Endothelial cell of umbilical vein (primary cell): ENCODE measurements around the gene ZDHHC14. TPM values are rescaled to one million over a fixed set of nuclear protein-coding genes. Genes with fewer than 3 reads are reported as not detected.

Experiments used
- BruUV-seq: library from RNA; stranded (reverse); fragments of 400-500 nt; replicated peaks from 2 replicates; lab custom pipeline; 2021; lab: Mats Ljungman, UMichigan
- CTCF ChIA-PET: fragments of 300-600, 350-600 bp; sonication (Branson Sonifier 250); formaldehyde crosslinking; loops from one replicate; lab custom pipeline; 2021; ENCODE audit warnings: antibody characterized with exemption, inconsistent platforms; lab: Charles Lee
- POLR2A ChIA-PET: fragments of 300-600, 350-600 bp; sonication (Branson Sonifier 250); formaldehyde crosslinking; loops from one replicate; lab custom pipeline; 2021; ENCODE audit warnings: antibody characterized with exemption, inconsistent platforms; lab: Charles Lee
- DNase-seq: peaks from one replicate; pipeline ENCODE4 v3.0.0-alpha.2; 2011; ENCODE audit warnings: low read depth, low spot score
- FAIRE-seq: peaks from 2 replicates; lab custom pipeline; 2011; peaks lifted over from hg19 to GRCh38; lab: Jason Lieb, UNC
- H2AFZ ChIP-seq: 2 replicates; pipeline ENCODE4 v1.6.0; 2012; ENCODE audit warnings: low read depth, low read length, control low read depth, inconsistent platforms
- H3K27ac ChIP-seq: 2 replicates; pipeline ENCODE4 v1.5.1; 2011; ENCODE audit warnings: low read depth, mild to moderate bottlenecking, control low read depth, low read length, moderate library complexity; ENCODE audit not compliant: insufficient read depth
- H3K27me3 ChIP-seq, 2 experiments: 2 replicates each; pipeline versions ENCODE4 v1.6.0 to v1.6.1; 2011; ENCODE audit warnings: low read length in 2 of 2, mixed read lengths in 1 of 2; ENCODE audit not compliant: control insufficient read depth in 2 of 2, insufficient read depth in 2 of 2
- H3K36me3 ChIP-seq, 2 experiments: 2 replicates in 1 of 2; 3 replicates in 1 of 2; pipeline ENCODE4 v1.5.1; 2011; ENCODE audit warnings: low read length in 2 of 2, mild to moderate bottlenecking in 1 of 2, moderate library complexity in 1 of 2; ENCODE audit not compliant: control insufficient read depth in 2 of 2, insufficient read depth in 2 of 2; ENCODE audit errors: extremely low read depth in 1 of 2
- H3K4me1 ChIP-seq: 3 replicates; pipeline ENCODE4 v1.5.1; 2011; ENCODE audit warnings: mild to moderate bottlenecking, low read length; ENCODE audit not compliant: control insufficient read depth, insufficient read depth; ENCODE audit errors: extremely low read depth
- H3K4me2 ChIP-seq: 2 replicates; pipeline ENCODE4 v1.6.1; 2011; ENCODE audit warnings: low read length, control low read depth, mixed read lengths; ENCODE audit not compliant: insufficient read depth
- H3K4me3 ChIP-seq, 3 experiments: fragments of 200-600 bp in 1 of 3; sonication (generic), shearing (Covaris generic) in 1 of 3; replicated peaks in 1 of 3; 2 replicates each; pipeline ENCODE4 v1.5.1; 2011 to 2016; ENCODE audit warnings: control low read depth in 3 of 3, low read length in 3 of 3, mild to moderate bottlenecking in 2 of 3, inconsistent platforms in 1 of 3, low read depth in 1 of 3, moderate library complexity in 1 of 3; ENCODE audit not compliant: insufficient read depth in 1 of 3
- H3K79me2 ChIP-seq: 2 replicates; pipeline ENCODE4 v1.6.0; 2012; ENCODE audit warnings: low read length, inconsistent platforms; ENCODE audit not compliant: control insufficient read depth, insufficient read depth
- H3K9ac ChIP-seq: replicated peaks from 2 replicates; pipeline ENCODE3; 2011; ENCODE audit warnings: low read length, control low read depth; ENCODE audit not compliant: insufficient read depth; ENCODE audit errors: extremely low read depth
- H3K9me1 ChIP-seq: replicated peaks from 3 replicates; pipeline ENCODE4 v1.6.0; 2011; ENCODE audit warnings: mild to moderate bottlenecking, low read length; ENCODE audit not compliant: control insufficient read depth, insufficient read depth; ENCODE audit errors: extremely low read depth
- H3K9me3 ChIP-seq: replicated peaks from 2 replicates; pipeline ENCODE4 v1.5.1; 2012; ENCODE audit warnings: low read length, inconsistent platforms; ENCODE audit not compliant: control insufficient read depth, insufficient read depth
- H4K20me1 ChIP-seq: replicated peaks from 2 replicates; pipeline ENCODE3; 2011; ENCODE audit warnings: mild to moderate bottlenecking, low read length; ENCODE audit not compliant: control insufficient read depth, insufficient read depth; ENCODE audit errors: extremely low read depth
- CTCF ChIP-seq, 2 donors: IDR thresholded peaks; 1 replicate in 1 of 2; 2 replicates in 1 of 2; pipeline ENCODE4 v1.5.1; 2011; ENCODE audit warnings: low read length in 2 of 2, mild to moderate bottlenecking in 2 of 2, moderate library complexity in 2 of 2, control low read depth in 1 of 2, inconsistent platforms in 1 of 2, low read depth in 1 of 2; ENCODE audit not compliant: insufficient read depth in 1 of 2; ENCODE audit errors: extremely low read depth in 1 of 2
- EZH2 ChIP-seq: IDR thresholded peaks from 2 replicates; pipeline ENCODE4 v1.6.1; 2012; ENCODE audit warnings: borderline replicate concordance, low read depth, mild to moderate bottlenecking, moderate library complexity, low read length, inconsistent platforms; ENCODE audit not compliant: severe bottlenecking
- FOS ChIP-seq: IDR thresholded peaks from 2 replicates; pipeline ENCODE4 v1.6.1; 2011; ENCODE audit warnings: mild to moderate bottlenecking, low read length, moderate library complexity, borderline replicate concordance; ENCODE audit not compliant: insufficient read depth
- GATA2 ChIP-seq: IDR thresholded peaks from 2 replicates; pipeline ENCODE4 v1.7.0; 2011; ENCODE audit warnings: low read depth, mild to moderate bottlenecking, moderate library complexity, mixed read lengths, low read length; ENCODE audit not compliant: insufficient read length, insufficient read depth
- JUN ChIP-seq: IDR thresholded peaks from 2 replicates; pipeline ENCODE4 v1.6.1; 2011; ENCODE audit warnings: borderline replicate concordance, low read depth; ENCODE audit not compliant: insufficient read length, insufficient read depth
- MAX ChIP-seq: IDR thresholded peaks from 2 replicates; pipeline ENCODE4 v1.6.1; 2011; ENCODE audit not compliant: insufficient read depth, insufficient read length
- MYC ChIP-seq: IDR thresholded peaks from one replicate; pipeline ENCODE4 v1.6.1; 2011; ENCODE audit warnings: mild to moderate bottlenecking, low read depth, low read length
- POLR2A ChIP-seq: IDR thresholded peaks from 2 replicates; pipeline ENCODE4 v1.6.1; 2012; ENCODE audit warnings: low read depth, mild to moderate bottlenecking, control low read depth, low read length
- POLR2AphosphoS5 ChIP-seq: IDR thresholded peaks from 2 replicates; pipeline ENCODE4 v1.6.1; 2012; ENCODE audit warnings: low read depth, mild to moderate bottlenecking, control low read depth, low read length, moderate library complexity; ENCODE audit not compliant: insufficient read depth
- dilution Hi-C: fragments of 300-500 bp; cut with MboI; formaldehyde crosslinking; loops from one replicate; pipeline ENCODE4 v1.15.0; 2019; ENCODE audit warnings: low sequenced_read_pairs; ENCODE audit not compliant: extremely low pct_ligation_motif_present
- intact Hi-C: fragments of 100-400 bp; cut with micrococcal nuclease; formaldehyde crosslinking; loops from one replicate; pipeline ENCODE4 v1.10.0; 2022
- polyA plus RNA-seq, 4 experiments: library from polyadenylated mRNA; depleted of rRNA in 3 of 4; stranded (reverse) in 3 of 4; unstranded in 1 of 4; fragments of >200 nt; gene quantifications; 2 replicates each; pipeline versions ENCODE4 v1.2.1 to v1.2.3, GENCODE V29; 2011 to 2012; ENCODE audit warnings: missing spikeins in 1 of 4
- total RNA-seq: library from RNA; stranded (reverse); gene quantifications from 2 replicates; pipeline ENCODE4 v1.2.3, GENCODE V29; 2021

The ZDHHC14 gene
- total and polyA plus RNA-seq, 2 donors (not counting 3 experiments of a cell fraction or from before 2014, with no cell fraction given): 23.0 to 25.6 TPM

- Histone ChIP-seq H3K36me3 (peaks cover 0 to 3% of the 10 kb centered on the region in 2 experiments), H3K27me3 (no peaks in the 10 kb centered on the region), H3K9me3 (no peaks in the 10 kb centered on the region), H3K4me1 (peaks cover 2% of the 10 kb centered on the region), H2AFZ (no peak overlapping the region), H3K4me2 (no peak overlapping the region), H3K4me3 (no peak overlapping the region), H4K20me1 (no peaks in the 10 kb centered on the region), H3K27ac (no peak overlapping the region), H3K9ac (no peak overlapping the region), H3K79me2 (no peaks in the 10 kb centered on the region), H3K9me1 (no peaks in the 10 kb centered on the region)
- dilution Hi-C loops (no loop called here), intact Hi-C loops (no loop called here)
- TF ChIP-seq JUN (no peak), MYC (no peak), EZH2 (no peak), GATA2 (no peak)
- BruUV-seq: no TSS peak
- POLR2A ChIA-PET: no interaction called here
- FAIRE-seq (no peak), DNase-seq (no peak)
- CTCF ChIA-PET: no interaction called here
These were observed 269.8 kb downstream of the ZDHHC14 start for GRCh38 chr6:157650801-157651200.

GRCh38 chr6:157651731-157652490 is 270.9 kb downstream of the ZDHHC14 start:
- H3K9me1 ChIP-seq: no peaks in the 10 kb centered on the region
- FAIRE-seq: no peak
- no peaks in the 10 kb centered on the region for H3K4me1 ChIP-seq
- H2AFZ ChIP-seq: no peak overlapping the region
- H3K9ac ChIP-seq: no peak overlapping the region
- dilution Hi-C loops: no loop called here
- no peak overlapping the region for H3K4me3 ChIP-seq
- CTCF ChIA-PET: no interaction called here
- no peaks in the 10 kb centered on the region for H3K9me3 ChIP-seq
- no peaks in the 10 kb centered on the region for H3K79me2 ChIP-seq
- H4K20me1 ChIP-seq: no peaks in the 10 kb centered on the region
- BruUV-seq: no TSS peak
- no peak for DNase-seq
- H3K36me3 ChIP-seq: peaks cover 0 to 3% of the 10 kb centered on the region in 2 experiments
- no peak overlapping the region for H3K4me2 ChIP-seq
- POLR2A ChIA-PET: no interaction called here
- no peak overlapping the region for H3K27ac ChIP-seq
- intact Hi-C loops: no loop called here
- H3K27me3 ChIP-seq: no peaks in the 10 kb centered on the region
- TF ChIP-seq GATA2: no peak
- TF ChIP-seq FOS: no peak
- no peak for TF ChIP-seq MYC
- TF ChIP-seq POLR2AphosphoS5: no peak
- no peak for TF ChIP-seq CTCF (IDR thresholded peaks at IDR 0.05; ENCODE audit: extremely low read depth in 1 of 2, insufficient read depth in 1 of 2, low read depth in 1 of 2, low read length in 2 of 2)
- TF ChIP-seq JUN: no peak
- TF ChIP-seq POLR2A: no peak
- no peak for TF ChIP-seq MAX
- no peak for TF ChIP-seq EZH2
